Measurements from ENCODE around the gene FIGLA.

DNA sequence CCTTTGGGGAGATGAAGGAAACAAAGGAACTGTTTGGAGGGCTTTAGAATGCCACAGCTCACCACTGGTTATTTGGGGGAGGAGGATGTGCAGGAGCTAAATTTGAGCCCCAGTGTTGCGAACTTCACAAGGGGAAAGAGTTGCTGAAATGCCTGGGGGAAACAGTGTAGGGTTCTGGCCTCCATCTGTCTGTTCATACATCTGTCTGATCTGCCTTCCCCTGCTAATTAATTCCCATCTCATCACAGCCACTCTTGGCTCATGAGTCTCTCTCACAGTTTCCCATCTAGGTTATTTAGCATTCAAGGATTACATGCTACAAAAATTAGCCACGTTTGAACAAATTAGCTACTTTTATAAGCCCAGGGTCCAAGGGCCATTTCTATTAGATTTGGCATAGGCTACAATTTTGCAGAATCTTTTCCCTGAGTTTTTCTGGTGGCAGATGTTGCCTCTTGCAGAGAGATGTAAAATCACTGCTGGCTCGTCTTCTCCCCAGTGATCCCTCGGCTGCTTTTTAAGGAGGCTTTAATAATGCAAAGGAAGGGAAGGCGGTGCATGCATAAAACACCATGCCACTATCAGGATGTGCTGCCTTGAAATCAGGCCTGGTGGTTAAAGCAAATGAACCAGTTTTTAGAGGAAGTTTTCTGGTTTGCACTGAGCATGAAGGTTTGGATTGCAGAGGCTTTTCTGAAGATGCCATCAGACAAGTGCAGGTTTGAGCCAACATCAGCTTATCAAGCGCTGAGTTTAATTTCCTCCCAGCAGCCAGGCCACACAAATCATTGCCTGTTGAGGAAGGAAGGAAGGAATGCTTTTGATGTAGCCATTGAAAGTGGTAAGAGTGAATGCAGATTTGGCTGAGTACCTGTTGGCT is 57.4 kb downstream of the FIGLA start:
- TF ChIP-seq, protein P1, sequence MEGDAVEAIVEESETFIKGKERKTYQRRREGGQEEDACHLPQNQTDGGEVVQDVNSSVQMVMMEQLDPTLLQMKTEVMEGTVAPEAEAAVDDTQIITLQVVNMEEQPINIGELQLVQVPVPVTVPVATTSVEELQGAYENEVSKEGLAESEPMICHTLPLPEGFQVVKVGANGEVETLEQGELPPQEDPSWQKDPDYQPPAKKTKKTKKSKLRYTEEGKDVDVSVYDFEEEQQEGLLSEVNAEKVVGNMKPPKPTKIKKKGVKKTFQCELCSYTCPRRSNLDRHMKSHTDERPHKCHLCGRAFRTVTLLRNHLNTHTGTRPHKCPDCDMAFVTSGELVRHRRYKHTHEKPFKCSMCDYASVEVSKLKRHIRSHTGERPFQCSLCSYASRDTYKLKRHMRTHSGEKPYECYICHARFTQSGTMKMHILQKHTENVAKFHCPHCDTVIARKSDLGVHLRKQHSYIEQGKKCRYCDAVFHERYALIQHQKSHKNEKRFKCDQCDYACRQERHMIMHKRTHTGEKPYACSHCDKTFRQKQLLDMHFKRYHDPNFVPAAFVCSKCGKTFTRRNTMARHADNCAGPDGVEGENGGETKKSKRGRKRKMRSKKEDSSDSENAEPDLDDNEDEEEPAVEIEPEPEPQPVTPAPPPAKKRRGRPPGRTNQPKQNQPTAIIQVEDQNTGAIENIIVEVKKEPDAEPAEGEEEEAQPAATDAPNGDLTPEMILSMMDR (IDR thresholded peaks at IDR 0.05; ENCODE audit: poor library complexity) = no peak
- no peak for TF ChIP-seq EZH2 (IDR thresholded peaks at IDR 0.05; ENCODE audit: borderline replicate concordance)
- no peak for TF ChIP-seq EZH2phosphoT487 (IDR thresholded peaks at IDR 0.05; ENCODE audit: low read depth, severe bottlenecking, unreplicated experiment)
